DOHH2 (cell line): ENCODE measurements around the gene ASCL1.

ENCODE experiments used
- H3F3A ChIP-seq: fragments of 200-600 bp; sonication (generic), shearing (Covaris generic); 2 replicates; pipeline ENCODE4 v1.6.0; 2016; ENCODE audit warnings: antibody characterized with exemption, mild to moderate bottlenecking; ENCODE audit not compliant: control insufficient read depth, insufficient read depth
- H3K27ac ChIP-seq: fragments of 200-600 bp; sonication (generic); 2 replicates; pipeline ENCODE4 v1.5.1; 2014; ENCODE audit warnings: low read depth, mild to moderate bottlenecking, low read length, moderate library complexity
- H3K27me3 ChIP-seq: fragments of 200-600 bp; sonication (generic); 2 replicates; pipeline ENCODE4 v1.6.1; 2014; ENCODE audit warnings: mild to moderate bottlenecking, low read length, mixed read lengths; ENCODE audit not compliant: control insufficient read depth
- H3K36me3 ChIP-seq: fragments of 200-600 bp; sonication (generic); 2 replicates; pipeline ENCODE4 v1.6.1; 2014; ENCODE audit warnings: mild to moderate bottlenecking, low read length, moderate library complexity, mixed read lengths; ENCODE audit not compliant: control insufficient read depth
- H3K4me1 ChIP-seq: fragments of 200-600 bp; sonication (generic); 2 replicates; pipeline ENCODE4 v1.6.1; 2014; ENCODE audit warnings: mild to moderate bottlenecking, low read length, mixed read lengths; ENCODE audit not compliant: control insufficient read depth
- H3K4me2 ChIP-seq: fragments of 200-600 bp; sonication (generic); 2 replicates; pipeline ENCODE4 v1.6.0; 2014; ENCODE audit warnings: mild to moderate bottlenecking, low read length, moderate library complexity
- H3K4me3 ChIP-seq: fragments of 200-600 bp; sonication (generic); 2 replicates; pipeline ENCODE4 v1.5.1; 2014; ENCODE audit warnings: mild to moderate bottlenecking, low read length, mixed read lengths
- H3K79me2 ChIP-seq: fragments of 200-600 bp; sonication (generic); 2 replicates; pipeline ENCODE4 v1.6.1; 2014; ENCODE audit warnings: mild to moderate bottlenecking, low read length, mixed read lengths; ENCODE audit not compliant: control insufficient read depth
- H3K9me2 ChIP-seq: fragments of 200-600 bp; sonication (generic); replicated peaks from 2 replicates; pipeline ENCODE4 v1.6.1; 2014; ENCODE audit warnings: mild to moderate bottlenecking, low read length, mixed read lengths; ENCODE audit not compliant: control insufficient read depth
- H3K9me3 ChIP-seq: fragments of 200-600 bp; sonication (generic); 2 replicates; pipeline ENCODE4 v1.6.1; 2014; ENCODE audit warnings: antibody characterized with exemption, low read length, mixed read lengths; ENCODE audit not compliant: control insufficient read depth, insufficient read depth
- H4K20me1 ChIP-seq: fragments of 200-600 bp; sonication (generic); 2 replicates; pipeline ENCODE4 v1.6.0; 2014; ENCODE audit warnings: low read depth, mild to moderate bottlenecking, antibody characterized with exemption, low read length, moderate library complexity; ENCODE audit not compliant: control insufficient read depth, insufficient read depth
- EZH2phosphoT487 ChIP-seq: fragments of 200-600 bp; sonication (generic); IDR thresholded peaks from 2 replicates; pipeline ENCODE4 v1.6.1; 2017; ENCODE audit warnings: borderline replicate concordance, mild to moderate bottlenecking, antibody characterized with exemption, low read length, moderate library complexity, mixed read lengths
- TF ChIP-seq, protein P1 (sequence below): fragments of 200-600 bp; sonication (generic); IDR thresholded peaks from one replicate; pipeline ENCODE4 v1.5.1; 2014; ENCODE audit warnings: antibody characterized with exemption, mild to moderate bottlenecking, low read depth, low read length; ENCODE audit not compliant: poor library complexity, severe bottlenecking

ASCL1 gene

DNA sequence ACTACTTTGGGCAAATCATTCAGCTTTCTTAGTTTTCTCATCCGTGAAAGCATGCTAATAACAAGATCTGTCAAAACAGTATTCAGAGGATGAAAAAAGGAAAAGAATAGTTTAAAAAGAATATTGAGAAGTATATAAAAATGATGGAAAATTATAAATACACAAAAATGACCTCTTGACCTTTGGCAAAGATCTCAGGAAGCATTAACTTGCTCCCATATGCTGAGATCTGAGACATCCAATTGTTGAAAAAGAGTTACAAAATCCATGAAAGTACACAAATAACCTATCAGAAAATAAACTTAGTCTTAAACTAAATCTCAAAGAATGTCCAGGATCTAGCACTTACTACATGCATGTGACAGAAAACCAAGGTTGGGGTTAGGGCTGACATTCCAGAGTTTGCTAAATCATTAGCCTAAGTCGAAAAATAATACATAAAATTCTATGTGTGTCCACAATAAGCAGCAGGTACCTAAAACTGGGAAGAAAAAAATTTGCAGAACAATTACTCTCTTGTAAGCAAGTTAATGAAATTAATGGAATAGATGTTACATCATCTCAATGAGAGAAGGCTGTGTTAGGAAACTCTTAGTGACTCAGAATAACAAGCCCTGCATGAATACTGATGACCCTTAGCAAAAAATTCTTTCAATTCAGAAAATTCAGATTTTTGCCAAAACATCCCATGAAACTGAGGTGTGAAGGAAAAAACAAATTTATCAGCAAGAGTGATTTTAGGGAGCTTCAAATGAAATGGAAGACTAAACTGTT lies 43.8 kb upstream of the ASCL1 start:
- H3K4me2 ChIP-seq: no peak overlapping the region
- no peaks in the 10 kb centered on the region for H3K27me3 ChIP-seq
- no peak overlapping the region for H3K27ac ChIP-seq
- no peaks in the 10 kb centered on the region for H3K79me2 ChIP-seq
- no peaks in the 10 kb centered on the region for H3K36me3 ChIP-seq
- TF ChIP-seq EZH2phosphoT487: no peak
- TF ChIP-seq, protein P1, sequence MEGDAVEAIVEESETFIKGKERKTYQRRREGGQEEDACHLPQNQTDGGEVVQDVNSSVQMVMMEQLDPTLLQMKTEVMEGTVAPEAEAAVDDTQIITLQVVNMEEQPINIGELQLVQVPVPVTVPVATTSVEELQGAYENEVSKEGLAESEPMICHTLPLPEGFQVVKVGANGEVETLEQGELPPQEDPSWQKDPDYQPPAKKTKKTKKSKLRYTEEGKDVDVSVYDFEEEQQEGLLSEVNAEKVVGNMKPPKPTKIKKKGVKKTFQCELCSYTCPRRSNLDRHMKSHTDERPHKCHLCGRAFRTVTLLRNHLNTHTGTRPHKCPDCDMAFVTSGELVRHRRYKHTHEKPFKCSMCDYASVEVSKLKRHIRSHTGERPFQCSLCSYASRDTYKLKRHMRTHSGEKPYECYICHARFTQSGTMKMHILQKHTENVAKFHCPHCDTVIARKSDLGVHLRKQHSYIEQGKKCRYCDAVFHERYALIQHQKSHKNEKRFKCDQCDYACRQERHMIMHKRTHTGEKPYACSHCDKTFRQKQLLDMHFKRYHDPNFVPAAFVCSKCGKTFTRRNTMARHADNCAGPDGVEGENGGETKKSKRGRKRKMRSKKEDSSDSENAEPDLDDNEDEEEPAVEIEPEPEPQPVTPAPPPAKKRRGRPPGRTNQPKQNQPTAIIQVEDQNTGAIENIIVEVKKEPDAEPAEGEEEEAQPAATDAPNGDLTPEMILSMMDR: no peak
- H3K9me3 ChIP-seq: no peaks in the 10 kb centered on the region
- H4K20me1 ChIP-seq: no peaks in the 10 kb centered on the region
- no peaks in the 10 kb centered on the region for H3K9me2 ChIP-seq
- H3F3A ChIP-seq: no peaks in the 10 kb centered on the region
- H3K4me1 ChIP-seq: peaks cover 15% of the 10 kb centered on the region
- H3K4me3 ChIP-seq: no peak overlapping the region

DNA sequence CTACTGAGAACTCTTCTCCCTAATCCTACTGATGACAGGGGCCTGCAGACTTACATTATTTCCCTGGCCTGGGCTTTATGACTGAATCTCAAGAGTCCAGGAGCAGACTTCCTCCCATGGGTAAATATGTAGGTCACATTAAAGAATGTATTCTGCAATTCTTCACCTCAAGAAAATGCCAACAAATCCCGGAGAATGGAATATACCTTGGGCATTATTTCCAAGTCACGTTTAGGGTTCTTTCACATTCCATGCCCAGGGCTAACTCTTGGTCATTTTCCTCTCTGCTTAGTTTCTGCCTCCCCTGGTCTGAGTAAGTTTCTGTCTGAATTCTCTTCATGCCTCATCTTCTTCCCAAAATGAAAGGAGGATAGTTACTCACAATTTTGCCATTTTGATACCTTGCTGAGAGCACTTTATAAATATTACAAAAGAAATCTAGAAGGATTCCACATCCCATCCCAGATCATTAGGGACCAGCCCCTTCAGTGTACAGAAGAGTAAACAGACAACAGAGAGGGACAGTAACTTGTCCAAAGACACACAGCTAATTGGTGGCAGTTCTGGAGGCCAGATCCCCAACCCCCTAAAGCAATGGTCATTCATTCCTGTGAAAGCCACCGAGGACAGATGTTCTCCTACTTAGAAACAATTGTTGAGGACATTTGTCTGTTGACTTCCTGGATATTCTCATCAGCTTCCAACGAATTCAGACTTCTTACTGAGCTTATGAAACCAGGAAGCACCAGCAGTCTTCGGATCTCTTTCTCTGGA lies 41.0 kb upstream of the ASCL1 start:
- Histone ChIP-seq H3K9me2 (no peaks in the 10 kb centered on the region), H3F3A (no peaks in the 10 kb centered on the region), H3K79me2 (no peaks in the 10 kb centered on the region), H3K9me3 (no peaks in the 10 kb centered on the region), H3K4me3 (no peak overlapping the region), H3K36me3 (no peaks in the 10 kb centered on the region), H3K27me3 (no peaks in the 10 kb centered on the region), H3K4me2 (peak overlapping the region; percentile 61; the same call in 1 of the 2 replicates), H3K27ac (no peak overlapping the region), H4K20me1 (no peaks in the 10 kb centered on the region), H3K4me1 (peaks cover 20% of the 10 kb centered on the region)
- TF ChIP-seq EZH2phosphoT487: no peak
- TF ChIP-seq, protein P1: no peak

DNA sequence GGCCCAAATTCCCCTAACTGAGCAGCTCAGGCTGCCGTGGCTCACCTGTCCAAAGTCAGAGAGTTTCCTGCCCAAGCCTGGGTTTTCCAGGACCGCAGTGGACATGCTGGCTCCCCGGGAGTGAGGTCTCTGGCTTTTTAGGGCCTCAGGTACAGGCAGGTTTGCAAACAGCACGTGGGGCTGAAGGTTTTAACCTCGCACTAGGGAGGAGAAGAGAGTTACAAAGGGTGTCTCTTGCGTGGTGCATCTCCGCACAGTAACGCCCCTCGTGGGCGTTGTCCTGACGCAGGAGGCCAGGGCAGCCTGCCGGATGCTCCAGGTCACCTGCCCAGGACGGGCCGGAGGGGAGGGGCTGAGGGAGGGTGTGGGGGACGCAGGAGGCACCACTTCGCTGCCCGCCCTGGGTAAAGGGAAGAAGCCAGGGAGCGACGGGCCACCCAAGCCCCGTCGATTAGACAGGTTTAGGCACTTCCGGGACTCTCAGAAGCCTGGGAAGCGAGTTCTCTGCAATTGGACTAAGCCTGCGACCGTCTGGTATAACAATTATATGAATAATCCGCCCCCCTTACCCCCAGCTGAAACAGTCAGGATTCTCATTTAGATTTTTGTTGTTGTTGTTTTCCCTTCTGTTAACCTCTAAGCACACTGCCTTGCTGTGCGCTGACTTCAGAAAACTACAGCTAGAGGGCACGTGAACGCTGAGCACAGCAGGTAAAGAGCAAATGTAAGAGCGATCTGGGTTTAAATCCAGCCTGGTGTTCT lies 40.3 kb upstream of the ASCL1 start, which contains the start of gene PAH:
Gene PAH, minus strand, starts transcription at position 219 of the 762 bp plus-strand sequence. Its CDS starts 114 bp downstream, at position 105.
- H3F3A ChIP-seq: no peaks in the 10 kb centered on the region
- peak within 1 kb of the TSS; percentile 61 for H3K4me2 ChIP-seq
- no peaks in the 10 kb centered on the region for H3K36me3 ChIP-seq
- no peaks in the 10 kb centered on the region for H4K20me1 ChIP-seq
- no peaks in the 10 kb centered on the region for H3K27me3 ChIP-seq
- TF ChIP-seq, protein P1: peak; percentile 45
- no peak for TF ChIP-seq EZH2phosphoT487
- no peaks in the 10 kb centered on the region for H3K9me3 ChIP-seq
- peak within 1 kb of the TSS; percentile 51 for H3K4me3 ChIP-seq
- H3K79me2 ChIP-seq: no peaks in the 10 kb centered on the region
- H3K9me2 ChIP-seq: no peaks in the 10 kb centered on the region
- peaks cover 20% of the 10 kb centered on the region for H3K4me1 ChIP-seq
- H3K27ac ChIP-seq: no peak within 1 kb of the TSS
